Mesothelial cell of epicardium (in vitro differentiated cells): Measurements from ENCODE around the gene SBNO1. TPM values are rescaled to one million over a fixed set of nuclear protein-coding genes. Genes with fewer than 3 reads are reported as not detected.

Experiments used
- DNase-seq, 2 experiments: peaks; one replicate each; pipeline ENCODE4 v3.0.0; 2021; ENCODE audit warnings: low spot score in 2 of 2; ENCODE audit not compliant: unreplicated experiment in 2 of 2
- H3K27ac Mint-ChIP-seq: 2 replicates; pipeline ENCODE4 v1.8.0; 2021; ENCODE audit warnings: mixed read lengths
- H3K27me3 Mint-ChIP-seq: 2 replicates; pipeline ENCODE4 v1.8.0; 2021; ENCODE audit warnings: low read depth, mixed read lengths
- H3K36me3 Mint-ChIP-seq: 2 replicates; pipeline ENCODE4 v1.8.0; 2021; ENCODE audit warnings: mixed read lengths
- H3K4me1 Mint-ChIP-seq: 2 replicates; pipeline ENCODE4 v1.8.0; 2021; ENCODE audit warnings: mixed read lengths
- H3K4me3 Mint-ChIP-seq: 2 replicates; pipeline ENCODE4 v1.8.0; 2021; ENCODE audit warnings: mild to moderate bottlenecking, moderate library complexity, mixed read lengths
- H3K9me3 Mint-ChIP-seq: 2 replicates; pipeline ENCODE4 v1.8.0; 2021; ENCODE audit warnings: mixed read lengths
- CTCF ChIP-seq: fragments of 200-600 bp; sonication (generic); IDR thresholded peaks from one replicate; pipeline ENCODE4 v1.5.0; 2021; ENCODE audit warnings: antibody characterized with exemption; ENCODE audit not compliant: unreplicated experiment
- total RNA-seq: library from RNA; stranded (reverse); gene quantifications from 3 replicates; pipeline ENCODE4 v1.2.1, GENCODE V29; 2021

The SBNO1 gene
- total RNA-seq, 1 donor from 2014 or later, result 38.0 TPM

DNA sequence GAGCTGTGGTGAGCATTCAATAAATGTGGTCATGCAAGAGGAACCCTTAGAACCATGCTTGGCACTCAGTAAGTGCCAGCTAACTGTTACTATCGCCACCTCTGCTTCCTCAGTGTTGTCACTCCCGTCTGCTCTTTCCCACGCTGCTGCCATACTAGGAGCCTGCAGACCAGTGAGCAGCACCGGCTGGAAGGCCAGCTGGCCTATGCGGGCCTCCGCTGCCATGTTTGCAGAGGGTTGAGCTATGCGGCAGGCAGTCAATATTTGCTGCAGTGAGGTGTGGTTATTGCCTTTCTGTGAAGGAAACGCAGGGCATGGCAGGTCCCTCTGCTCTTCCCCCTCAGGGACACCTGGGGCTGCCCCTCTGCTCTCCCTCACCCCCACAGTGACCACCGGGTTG lies 32.3 kb upstream of the SBNO1 start:
- no peak for DNase-seq
- Mint-ChIP-seq H3K36me3 (peaks cover 30% of the 10 kb centered on the region), H3K27me3 (no peaks in the 10 kb centered on the region)

GRCh38 chr12:123396543-123396942 lies 31.9 kb upstream of the SBNO1 start:
- no peaks in the 10 kb centered on the region for H3K27me3 Mint-ChIP-seq
- H3K9me3 Mint-ChIP-seq, result no peaks in the 10 kb centered on the region
- TF ChIP-seq CTCF, result no peak
- H3K36me3 Mint-ChIP-seq, result peaks cover 30% of the 10 kb centered on the region
- no peak overlapping the region for H3K4me3 Mint-ChIP-seq
- no peak for DNase-seq
- no peaks in the 10 kb centered on the region for H3K4me1 Mint-ChIP-seq
- no peak overlapping the region for H3K27ac Mint-ChIP-seq

More for the DNA sequence above, 32.3 kb upstream of the SBNO1 start:
- Mint-ChIP-seq H3K9me3 (no peaks in the 10 kb centered on the region), H3K27ac (no peak overlapping the region), H3K4me3 (no peak overlapping the region), H3K4me1 (no peaks in the 10 kb centered on the region)
- no peak for TF ChIP-seq CTCF

- Mint-ChIP-seq H3K4me3 (no peak overlapping the region), H3K27ac (no peak overlapping the region), H3K27me3 (no peaks in the 10 kb centered on the region), H3K4me1 (peaks cover 9% of the 10 kb centered on the region), H3K9me3 (no peaks in the 10 kb centered on the region), H3K36me3 (peaks cover 30% of the 10 kb centered on the region)
- no peak for TF ChIP-seq CTCF
- DNase-seq, result no peak
Measured at GRCh38 chr12:123395236-123395635, 30.6 kb upstream of the SBNO1 start.

- DNase-seq, result no peak
- Mint-ChIP-seq H3K36me3 (peaks cover 26% of the 10 kb centered on the region), H3K4me1 (peaks cover 13% of the 10 kb centered on the region), H3K27me3 (no peaks in the 10 kb centered on the region), H3K4me3 (no peak overlapping the region), H3K27ac (no peak overlapping the region), H3K9me3 (no peaks in the 10 kb centered on the region)
- no peak for TF ChIP-seq CTCF
Measured at GRCh38 chr12:123393747-123394146, 29.1 kb upstream of the SBNO1 start.

- no peak overlapping the region for H3K4me3 Mint-ChIP-seq
Measured at GRCh38 chr12:123391546-123392343, 27.1 kb upstream of the SBNO1 start.

More at GRCh38 chr12:123391546-123392343, 27.1 kb upstream of the SBNO1 start:
- H3K36me3 Mint-ChIP-seq, result peaks cover 22% of the 10 kb centered on the region
- DNase-seq, result no peak
- H3K27me3 Mint-ChIP-seq, result no peaks in the 10 kb centered on the region
- H3K9me3 Mint-ChIP-seq, result no peaks in the 10 kb centered on the region
- H3K4me1 Mint-ChIP-seq, result peaks cover 28% of the 10 kb centered on the region
- TF ChIP-seq CTCF, result no peak
- no peak overlapping the region for H3K27ac Mint-ChIP-seq
